NCI-H82 treated with DMSO at 0.1 percent for 48 hours (cell line): Measurements from ENCODE around the gene ACTR2.

ENCODE experiments used
- DNase-seq: peaks from one replicate; lab custom pipeline; 2025; ENCODE audit not compliant: unreplicated experiment; lab: John Stamatoyannopoulos, UW

The ACTR2 gene

GRCh38 chr2:65277791-65278483 lies 50.3 kb downstream of the ACTR2 start:
- DNase-seq, result no peak

GRCh38 chr2:65278531-65278981 lies 50.9 kb downstream of the ACTR2 start:
- no peak for DNase-seq

GRCh38 chr2:65279756-65280155 lies 52.1 kb downstream of the ACTR2 start:
- no peak for DNase-seq

- DNase-seq, result no peak
Observed at GRCh38 chr2:65281627-65282351, 54.2 kb downstream of the ACTR2 start.

GRCh38 chr2:65282477-65283053 lies 54.9 kb downstream of the ACTR2 start:
- no peak for DNase-seq

GRCh38 chr2:65287364-65287763 lies 59.7 kb downstream of the ACTR2 start:
- DNase-seq, result no peak

- no peak for DNase-seq
Observed at GRCh38 chr2:65291216-65292105, 63.8 kb downstream of the ACTR2 start.

GRCh38 chr2:65292106-65292400 lies 64.4 kb downstream of the ACTR2 start:
- no peak for DNase-seq

- no peak for DNase-seq
Observed at GRCh38 chr2:65292461-65293011, 64.9 kb downstream of the ACTR2 start.

GRCh38 chr2:65293376-65293775 lies 65.7 kb downstream of the ACTR2 start:
- DNase-seq, result no peak

- no peak for DNase-seq
Observed at GRCh38 chr2:65294136-65294535, 66.5 kb downstream of the ACTR2 start.

GRCh38 chr2:65294701-65295100 lies 67.1 kb downstream of the ACTR2 start:
- DNase-seq, result no peak

- DNase-seq, result no peak
Observed at GRCh38 chr2:65296971-65297370, 69.3 kb downstream of the ACTR2 start.

- no peak for DNase-seq
Observed at GRCh38 chr2:65297544-65297943, 69.9 kb downstream of the ACTR2 start.

- no peak for DNase-seq
Observed at GRCh38 chr2:65298089-65298488, 70.5 kb downstream of the ACTR2 start.

- DNase-seq, result no peak
Observed at GRCh38 chr2:65299246-65299645, 71.6 kb downstream of the ACTR2 start.

GRCh38 chr2:65300134-65300760 lies 72.6 kb downstream of the ACTR2 start:
- no peak for DNase-seq

GRCh38 chr2:65300761-65301711 lies 73.4 kb downstream of the ACTR2 start:
- DNase-seq, result no peak

- DNase-seq, result no peak
Observed at GRCh38 chr2:65305934-65306333, 78.3 kb downstream of the ACTR2 start.

- no peak for DNase-seq
Observed at GRCh38 chr2:65309699-65310098, 82.1 kb downstream of the ACTR2 start.
